HCT116 (cell line): ENCODE data around the gene PGLYRP3.

ENCODE experiments used
- EZH2 ChIP-seq: fragments of 200-600 bp; sonication (generic); IDR thresholded peaks from 2 replicates; pipeline ENCODE4 v1.6.1; 2017; ENCODE audit warnings: antibody characterized with exemption, mixed run types
- EZH2phosphoT487 ChIP-seq: fragments of 200-600 bp; IDR thresholded peaks from 2 replicates; pipeline ENCODE4 v1.6.1; 2018; ENCODE audit warnings: antibody characterized with exemption, borderline replicate concordance
- POLR2AphosphoS5 ChIP-seq: IDR thresholded peaks from 2 replicates; pipeline ENCODE4 v1.6.1; 2011; ENCODE audit warnings: mild to moderate bottlenecking, low read depth, low read length, moderate library complexity
- RAD21 ChIP-seq: IDR thresholded peaks from 2 replicates; pipeline ENCODE4 v1.6.1; 2012; ENCODE audit warnings: low read depth, mild to moderate bottlenecking
- SIN3A ChIP-seq: IDR thresholded peaks from 2 replicates; pipeline ENCODE4 v1.6.1; 2012; ENCODE audit warnings: low read depth
- SP1 ChIP-seq: IDR thresholded peaks from 2 replicates; pipeline ENCODE4 v1.6.1; 2012; ENCODE audit warnings: low read depth
- ZNF274 ChIP-seq: fragments of 200-500 bp; sonication (Bioruptor generic); IDR thresholded peaks from 2 replicates; pipeline ENCODE4 v1.6.1; 2014; ENCODE audit warnings: mild to moderate bottlenecking, low read depth, low read length, inconsistent platforms
- TF ChIP-seq, protein P1 (sequence below), 3 experiments: fragments of 200-600 bp in 1 of 3; sonication (generic) in 1 of 3; IDR thresholded peaks in 2 of 3; conservative IDR thresholded peaks in 1 of 3; 2 replicates each; pipeline ENCODE4 v1.5.1; 2012 to 2017; ENCODE audit warnings: low read depth in 2 of 3, low read length in 2 of 3, antibody characterized with exemption in 1 of 3, borderline replicate concordance in 1 of 3, control low read depth in 1 of 3, mild to moderate bottlenecking in 1 of 3, mixed read lengths in 1 of 3, mixed run types in 1 of 3, moderate library complexity in 1 of 3; ENCODE audit not compliant: insufficient read depth in 1 of 3

DNA sequence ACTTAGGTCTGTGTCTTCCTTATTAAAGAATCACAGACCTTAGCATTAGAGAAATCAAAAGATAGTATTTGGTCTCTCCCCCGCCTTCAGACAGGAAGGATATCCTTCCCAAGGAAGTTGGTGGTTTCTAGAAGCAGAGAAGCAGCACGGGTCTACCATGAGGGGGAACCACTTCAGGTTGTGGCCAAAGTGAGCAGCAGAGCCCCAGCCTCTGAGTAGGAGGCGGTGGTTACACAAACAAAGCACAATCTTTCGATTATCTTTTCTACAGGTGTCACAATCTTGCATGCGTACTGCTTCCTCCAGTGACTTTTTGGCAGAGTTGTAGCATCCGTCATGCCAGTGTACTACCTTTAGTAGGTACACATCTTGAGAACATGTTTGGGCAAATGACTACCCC, 27.1 kb upstream of the PGLYRP3 start:
- TF ChIP-seq POLR2AphosphoS5 (no peak), EZH2phosphoT487 (no peak), ZNF274 (no peak), SP1 (no peak), SIN3A (no peak), EZH2 (no peak), RAD21 (no peak)
- TF ChIP-seq, protein P1, sequence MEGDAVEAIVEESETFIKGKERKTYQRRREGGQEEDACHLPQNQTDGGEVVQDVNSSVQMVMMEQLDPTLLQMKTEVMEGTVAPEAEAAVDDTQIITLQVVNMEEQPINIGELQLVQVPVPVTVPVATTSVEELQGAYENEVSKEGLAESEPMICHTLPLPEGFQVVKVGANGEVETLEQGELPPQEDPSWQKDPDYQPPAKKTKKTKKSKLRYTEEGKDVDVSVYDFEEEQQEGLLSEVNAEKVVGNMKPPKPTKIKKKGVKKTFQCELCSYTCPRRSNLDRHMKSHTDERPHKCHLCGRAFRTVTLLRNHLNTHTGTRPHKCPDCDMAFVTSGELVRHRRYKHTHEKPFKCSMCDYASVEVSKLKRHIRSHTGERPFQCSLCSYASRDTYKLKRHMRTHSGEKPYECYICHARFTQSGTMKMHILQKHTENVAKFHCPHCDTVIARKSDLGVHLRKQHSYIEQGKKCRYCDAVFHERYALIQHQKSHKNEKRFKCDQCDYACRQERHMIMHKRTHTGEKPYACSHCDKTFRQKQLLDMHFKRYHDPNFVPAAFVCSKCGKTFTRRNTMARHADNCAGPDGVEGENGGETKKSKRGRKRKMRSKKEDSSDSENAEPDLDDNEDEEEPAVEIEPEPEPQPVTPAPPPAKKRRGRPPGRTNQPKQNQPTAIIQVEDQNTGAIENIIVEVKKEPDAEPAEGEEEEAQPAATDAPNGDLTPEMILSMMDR (IDR thresholded peaks at IDR 0.05 in 2 of 3, conservative IDR thresholded peaks at IDR 0.05 in 1 of 3; ENCODE audit: borderline replicate concordance in 1 of 3, insufficient read depth in 1 of 3, low read depth in 2 of 3, low read length in 2 of 3) = no peak
